GM12878 (cell line): ENCODE results near the gene HMGN3.

Source experiments
- FOS ChIP-seq: IDR thresholded peaks from 3 replicates; pipeline ENCODE4 v1.6.1; 2011; ENCODE audit warnings: borderline replicate concordance; ENCODE audit not compliant: insufficient read length; ENCODE audit errors: extremely low read depth
- SUZ12 ChIP-seq: fragments of 200-600 bp; sonication (generic); IDR thresholded peaks from one replicate; pipeline ENCODE4 v1.6.1; 2018; ENCODE audit warnings: antibody characterized with exemption, mild to moderate bottlenecking; ENCODE audit not compliant: unreplicated experiment
- ZBTB4 ChIP-seq: fragments of 450-650 bp; formaldehyde crosslinking; IDR thresholded peaks from 2 replicates; pipeline ENCODE4 v1.4.0; 2022; ENCODE audit warnings: mild to moderate bottlenecking, moderate library complexity

- TF ChIP-seq FOS (no peak), SUZ12 (no peak), ZBTB4 (CRISPR knock-in tag) (no peak)
These were observed 6.7 kb upstream of the HMGN3 start for GRCh38 chr6:79241228-79241627.
